ENCODE measurements around the gene KRTAP5-2. TPM values are rescaled to one million over a fixed set of nuclear protein-coding genes. Genes with fewer than 3 reads are reported as not detected.

Gene KRTAP5-2
- total RNA-seq, 1 experiment from 2014 or later = not detected

DNA sequence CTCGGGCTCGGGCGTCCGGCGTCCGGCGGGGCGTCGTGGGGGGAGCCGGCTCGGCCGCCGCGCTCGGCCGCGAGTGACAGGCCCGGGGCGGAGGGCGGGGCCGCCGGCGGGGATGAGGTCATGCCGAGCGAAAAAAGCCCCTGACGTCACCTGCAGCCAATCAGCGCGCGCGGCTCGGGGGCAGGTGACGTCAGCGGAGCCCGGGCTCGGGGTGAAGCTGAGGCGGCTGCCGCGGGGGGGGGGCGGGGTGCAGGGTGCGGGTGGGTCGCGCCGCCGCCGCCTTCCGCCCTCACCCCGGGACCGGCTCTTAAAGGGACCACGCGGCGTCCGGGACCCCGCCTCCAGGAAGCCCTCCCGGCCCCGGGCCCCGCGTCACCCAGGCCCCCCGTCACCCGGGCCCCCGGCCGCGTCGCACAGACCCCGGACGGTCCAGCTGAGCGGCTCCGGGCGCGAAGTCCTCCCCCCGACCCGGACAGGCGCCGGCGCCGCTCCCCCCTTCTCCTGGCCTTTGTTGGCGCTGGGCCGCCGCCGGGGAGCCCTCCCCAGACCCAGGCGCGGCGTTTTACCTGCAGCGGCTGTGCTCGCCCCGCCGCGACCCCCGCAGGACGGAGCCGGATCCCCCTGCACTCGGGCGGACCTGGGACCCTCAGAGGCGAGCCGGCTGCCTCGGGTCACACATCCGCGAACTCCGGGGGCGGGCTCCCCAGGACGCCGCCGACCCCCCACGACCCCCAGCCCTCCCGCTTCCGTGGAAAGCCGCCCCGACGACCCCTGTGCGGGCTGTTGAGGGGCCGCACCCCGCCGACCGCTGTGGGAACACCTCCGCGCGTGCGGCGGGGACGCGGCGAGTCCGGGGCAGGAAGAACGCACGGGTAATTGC lies 25.7 kb downstream of the KRTAP5-2 start, which contains the start of gene DUSP8:
Gene DUSP8 (minus strand): TSS at position 75 of the 880 bp plus-strand sequence. CDS start 6,445 bp downstream, outside the sequence.
- TF ChIP-seq EZH2 (IDR thresholded peaks at IDR 0.05; ENCODE audit: low read depth) = no peak
- TF ChIP-seq, protein P1, sequence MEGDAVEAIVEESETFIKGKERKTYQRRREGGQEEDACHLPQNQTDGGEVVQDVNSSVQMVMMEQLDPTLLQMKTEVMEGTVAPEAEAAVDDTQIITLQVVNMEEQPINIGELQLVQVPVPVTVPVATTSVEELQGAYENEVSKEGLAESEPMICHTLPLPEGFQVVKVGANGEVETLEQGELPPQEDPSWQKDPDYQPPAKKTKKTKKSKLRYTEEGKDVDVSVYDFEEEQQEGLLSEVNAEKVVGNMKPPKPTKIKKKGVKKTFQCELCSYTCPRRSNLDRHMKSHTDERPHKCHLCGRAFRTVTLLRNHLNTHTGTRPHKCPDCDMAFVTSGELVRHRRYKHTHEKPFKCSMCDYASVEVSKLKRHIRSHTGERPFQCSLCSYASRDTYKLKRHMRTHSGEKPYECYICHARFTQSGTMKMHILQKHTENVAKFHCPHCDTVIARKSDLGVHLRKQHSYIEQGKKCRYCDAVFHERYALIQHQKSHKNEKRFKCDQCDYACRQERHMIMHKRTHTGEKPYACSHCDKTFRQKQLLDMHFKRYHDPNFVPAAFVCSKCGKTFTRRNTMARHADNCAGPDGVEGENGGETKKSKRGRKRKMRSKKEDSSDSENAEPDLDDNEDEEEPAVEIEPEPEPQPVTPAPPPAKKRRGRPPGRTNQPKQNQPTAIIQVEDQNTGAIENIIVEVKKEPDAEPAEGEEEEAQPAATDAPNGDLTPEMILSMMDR (conservative IDR thresholded peaks at IDR 0.05) = no peak
- Histone ChIP-seq H3K27ac (no peak within 1 kb of the TSS), H3K9me2 (ENCODE audit: insufficient read depth) (no peaks in the 10 kb centered on the region), H3K36me3 (ENCODE audit: low read depth) (no peaks in the 10 kb centered on the region), H3K9me3 (ENCODE audit: insufficient read depth, low read depth) (no peaks in the 10 kb centered on the region), H3K4me2 (peak within 1 kb of the TSS; percentile 74), H2AFZ (no peak within 1 kb of the TSS), H3K4me3 (peak within 1 kb of the TSS; percentile 48; the same call in 1 of the 2 replicates), H3F3A (ENCODE audit: insufficient read depth, low read depth) (peaks cover 6% of the 10 kb centered on the region; the same call in 1 of the 2 replicates), H3K4me1 (replicated peaks; ENCODE audit: insufficient read depth) (no peaks in the 10 kb centered on the region; the same call in 1 of the 2 replicates), H4K20me1 (ENCODE audit: insufficient read depth) (no peaks in the 10 kb centered on the region), H3K27me3 (ENCODE audit: insufficient read depth, low read depth) (peaks cover 8% of the 10 kb centered on the region), H3K79me2 (ENCODE audit: low read depth) (no peaks in the 10 kb centered on the region)
- DNase-seq = peak; percentile 35 to 76
- ChIA-PET POLR2A (ENCODE audit: unreplicated experiment) (interaction anchor here (1.0 kb wide), 1 partner anchor 24 kb away, joined by 4 read pairs; no protein-coding TSS in a partner anchor), CTCF (interaction anchor here (0.5 kb wide), 1 partner anchor 420 kb away, joined by 3 read pairs; no protein-coding TSS in a partner anchor)
- BruUV-seq (replicated peaks) = TSS peak; percentile 46
- intact Hi-C loops (cut with micrococcal nuclease; ENCODE audit: unreplicated experiment) = no loop called here

DNA sequence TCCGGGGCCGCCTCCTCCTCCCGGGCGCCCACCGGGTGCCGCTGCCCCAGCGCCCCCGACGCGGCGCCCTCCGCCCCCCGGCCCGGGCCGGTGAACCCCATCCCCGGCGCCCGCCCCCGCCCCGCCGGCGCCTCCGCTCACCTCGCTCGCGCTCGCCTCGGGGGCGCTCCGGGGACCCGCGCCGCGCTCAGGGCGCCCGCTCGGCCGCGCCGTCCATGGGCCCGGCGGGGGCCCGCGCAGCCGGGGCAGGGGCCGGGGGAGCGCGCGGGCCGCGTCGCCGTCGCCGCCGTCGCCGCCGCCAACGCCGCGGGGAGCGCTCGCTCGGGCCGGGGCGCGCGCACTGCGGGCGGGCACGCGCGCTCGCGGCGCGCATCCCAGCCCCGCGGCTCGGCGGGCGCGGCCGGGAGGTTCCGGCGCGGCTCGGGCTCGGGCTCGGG lies 26.3 kb downstream of the KRTAP5-2 start:
- no peak overlapping the region for H2AFZ ChIP-seq
- no TSS peak for BruUV-seq (replicated peaks)
- TF ChIP-seq, protein P1 (conservative IDR thresholded peaks at IDR 0.05) = no peak
- no peak for TF ChIP-seq EZH2 (IDR thresholded peaks at IDR 0.05; ENCODE audit: low read depth)
- no peaks in the 10 kb centered on the region for H3K36me3 ChIP-seq (ENCODE audit: low read depth)
- no peaks in the 10 kb centered on the region for H3K9me2 ChIP-seq (ENCODE audit: insufficient read depth)
- H3K27ac ChIP-seq = no peak overlapping the region
- H3K4me3 ChIP-seq = no peak overlapping the region; the same call in 1 of the 2 replicates
- H3K27me3 ChIP-seq (ENCODE audit: insufficient read depth, low read depth) = peaks cover 8% of the 10 kb centered on the region
- H3K4me2 ChIP-seq = no peak overlapping the region
- intact Hi-C loops (cut with micrococcal nuclease; ENCODE audit: unreplicated experiment) = no loop called here
- DNase-seq = no peak
- no peaks in the 10 kb centered on the region for H3K9me3 ChIP-seq (ENCODE audit: insufficient read depth, low read depth)
- H3F3A ChIP-seq (ENCODE audit: insufficient read depth, low read depth) = peaks cover 6% of the 10 kb centered on the region; the same call in 1 of the 2 replicates
- no peaks in the 10 kb centered on the region; the same call in 1 of the 2 replicates for H3K4me1 ChIP-seq (replicated peaks; ENCODE audit: insufficient read depth)
- CTCF ChIA-PET = interaction anchor here (0.5 kb wide), 1 partner anchor 420 kb away, joined by 3 read pairs; no protein-coding TSS in a partner anchor
- no peaks in the 10 kb centered on the region for H4K20me1 ChIP-seq (ENCODE audit: insufficient read depth)
- no peaks in the 10 kb centered on the region for H3K79me2 ChIP-seq (ENCODE audit: low read depth)
- POLR2A ChIA-PET (ENCODE audit: unreplicated experiment) = no interaction called here

DNA sequence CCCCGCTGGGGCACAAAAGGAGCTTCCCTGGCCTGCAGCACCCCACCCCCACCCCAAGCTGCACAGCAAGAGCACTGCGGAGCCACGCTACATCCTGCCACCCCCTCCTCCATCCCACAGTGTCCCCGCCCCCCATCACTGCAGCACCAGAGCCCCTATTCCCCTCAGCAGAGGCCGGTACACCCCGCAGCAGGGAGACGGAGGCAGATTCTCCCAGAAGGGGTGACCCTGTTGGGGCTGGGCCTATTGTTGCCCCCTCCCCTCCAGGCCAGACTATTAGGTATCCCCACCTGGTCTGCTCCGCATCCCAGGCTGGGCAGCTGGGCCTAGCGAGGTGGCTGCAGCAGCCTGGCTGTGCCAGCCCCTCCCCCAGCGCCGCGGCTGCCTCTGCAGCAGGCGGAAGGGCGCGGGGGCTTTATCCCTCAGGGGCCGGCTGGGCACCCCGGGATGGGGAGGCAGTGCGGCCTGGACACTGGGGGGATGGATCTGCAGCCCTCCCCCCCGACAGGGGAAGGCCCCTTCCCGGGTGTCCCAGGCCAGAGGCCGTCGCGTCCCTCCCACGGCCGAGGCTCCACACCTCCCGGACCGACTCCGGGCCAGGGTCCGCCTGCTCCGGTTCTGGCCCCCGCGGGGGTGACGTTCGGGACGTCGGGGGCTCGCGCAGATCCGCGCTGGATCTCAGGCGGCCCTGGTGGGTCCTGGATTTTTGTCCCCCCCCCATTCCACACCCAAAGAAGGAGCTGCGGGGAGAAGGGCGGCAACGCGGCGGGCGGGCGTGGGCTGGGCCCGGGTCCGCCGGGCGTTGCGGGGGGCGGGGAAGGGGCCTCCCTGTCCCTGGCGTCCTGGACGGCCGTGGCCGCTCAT lies 27.0 kb downstream of the KRTAP5-2 start:
- DNase-seq = no peak
- Histone ChIP-seq H3K9me3 (ENCODE audit: insufficient read depth, low read depth) (no peaks in the 10 kb centered on the region), H3K27ac (no peak overlapping the region), H3K4me1 (replicated peaks; ENCODE audit: insufficient read depth) (no peaks in the 10 kb centered on the region; the same call in 1 of the 2 replicates), H3K79me2 (ENCODE audit: low read depth) (no peaks in the 10 kb centered on the region), H4K20me1 (ENCODE audit: insufficient read depth) (no peaks in the 10 kb centered on the region), H3K27me3 (ENCODE audit: insufficient read depth, low read depth) (peaks cover 8% of the 10 kb centered on the region), H3K9me2 (ENCODE audit: insufficient read depth) (no peaks in the 10 kb centered on the region), H3K4me3 (no peak overlapping the region; the same call in 1 of the 2 replicates), H3F3A (ENCODE audit: insufficient read depth, low read depth) (peaks cover 6% of the 10 kb centered on the region; the same call in 1 of the 2 replicates), H3K36me3 (ENCODE audit: low read depth) (no peaks in the 10 kb centered on the region), H3K4me2 (no peak overlapping the region), H2AFZ (no peak overlapping the region)
- intact Hi-C loops (cut with micrococcal nuclease; ENCODE audit: unreplicated experiment) = no loop called here
- CTCF ChIA-PET = no interaction called here
- BruUV-seq (replicated peaks) = no TSS peak
- POLR2A ChIA-PET (ENCODE audit: unreplicated experiment) = no interaction called here
- TF ChIP-seq, protein P1 (conservative IDR thresholded peaks at IDR 0.05) = no peak
- TF ChIP-seq EZH2 (IDR thresholded peaks at IDR 0.05; ENCODE audit: low read depth) = no peak

All from PC-9 (cell line).